GM12878 (cell line): ENCODE data around the gene OLA1. TPM values are rescaled to one million over a fixed set of nuclear protein-coding genes. Genes with fewer than 3 reads are reported as not detected.

ENCODE experiments used
- ATAC-seq: fragments of 200-7000 bp; cut with Tn5 transposase; 3 replicates; pipeline ENCODE4 v1.9.1; 2020; ENCODE audit warnings: mild to moderate bottlenecking, moderate library complexity
- BruUV-seq: library from RNA; stranded (reverse); fragments of 400-500 nt; replicated peaks from 2 replicates; lab custom pipeline; 2021; lab: Mats Ljungman, UMichigan
- CTCF ChIA-PET: fragments of 300-600 bp; sonication (Branson Sonifier 250); formaldehyde crosslinking; extraction: SDS; loops from one replicate; lab custom pipeline; 2021; ENCODE audit warnings: inconsistent platforms; lab: Yijun Ruan, JAX
- POLR2A ChIA-PET: fragments of 350-600 bp; formaldehyde crosslinking; extraction: SDS; loops from one replicate; lab custom pipeline; 2021; ENCODE audit warnings: inconsistent platforms; lab: Charles Lee
- RAD21 ChIA-PET: fragments of 300-600 bp; sonication (Branson Sonifier 250); formaldehyde crosslinking; loops from one replicate; lab custom pipeline; 2023; ENCODE audit warnings: antibody characterized with exemption; ENCODE audit not compliant: unreplicated experiment; lab: Charles Lee
- SMC1A ChIA-PET: fragments of 300-600 bp; sonication (Branson Sonifier 250); formaldehyde crosslinking; loops from one replicate; lab custom pipeline; 2023; ENCODE audit not compliant: unreplicated experiment, uncharacterized antibody; lab: Charles Lee
- DNase-seq: peaks from one replicate; pipeline ENCODE4 v3.0.0-alpha.2; 2011; ENCODE audit warnings: low read depth, low spot score
- FAIRE-seq: peaks from 3 replicates; lab custom pipeline; 2011; peaks lifted over from hg19 to GRCh38; lab: Jason Lieb, UNC
- H2AFZ ChIP-seq: 2 replicates; pipeline ENCODE4 v1.6.0; 2011; ENCODE audit warnings: low read depth, low read length, control low read depth; ENCODE audit not compliant: control insufficient read depth
- H3K27ac ChIP-seq: 2 replicates; pipeline ENCODE4 v1.5.1; 2011; ENCODE audit warnings: control low read depth; ENCODE audit not compliant: control insufficient read depth, insufficient read depth
- H3K27me3 ChIP-seq, 2 experiments: replicated peaks in 1 of 2; 2 replicates each; pipeline versions ENCODE4 v1.6.0 to v1.6.1; 2011; ENCODE audit warnings: low read length in 1 of 2; ENCODE audit not compliant: control insufficient read depth in 2 of 2, insufficient read depth in 2 of 2
- H3K36me3 ChIP-seq, 2 experiments: 2 replicates each; pipeline ENCODE4 v1.5.1; 2011; ENCODE audit warnings: low read length in 1 of 2; ENCODE audit not compliant: control insufficient read depth in 2 of 2, insufficient read depth in 2 of 2
- H3K4me1 ChIP-seq: 2 replicates; pipeline ENCODE4 v1.6.1; 2011; ENCODE audit warnings: mild to moderate bottlenecking, low read length, moderate library complexity, mixed read lengths; ENCODE audit not compliant: control insufficient read depth, insufficient read depth
- H3K4me2 ChIP-seq: 2 replicates; pipeline ENCODE4 v1.6.0; 2011; ENCODE audit warnings: control low read depth; ENCODE audit not compliant: control insufficient read depth, insufficient read depth
- H3K4me3 ChIP-seq: fragments of 200-600 bp; sonication (generic); 2 replicates; pipeline ENCODE4 v1.5.1; 2016
- H3K79me2 ChIP-seq: 2 replicates; pipeline ENCODE4 v1.6.0; 2011; ENCODE audit warnings: low read length; ENCODE audit not compliant: control insufficient read depth, insufficient read depth
- H3K9ac ChIP-seq: 2 replicates; pipeline ENCODE4 v1.8.0; 2011; ENCODE audit warnings: low read length, control low read depth, mixed read lengths; ENCODE audit not compliant: control insufficient read depth, insufficient read depth
- H3K9me3 ChIP-seq: replicated peaks from 3 replicates; pipeline ENCODE4 v1.5.1; 2011; ENCODE audit warnings: mild to moderate bottlenecking, low read length; ENCODE audit not compliant: control insufficient read depth, insufficient read depth
- H4K20me1 ChIP-seq: 2 replicates; pipeline ENCODE4 v1.6.0; 2011; ENCODE audit not compliant: control insufficient read depth, insufficient read depth
- BCL11A ChIP-seq: IDR thresholded peaks from 2 replicates; pipeline ENCODE4 v1.6.1; 2011; ENCODE audit warnings: low read depth, low read length
- MEF2A ChIP-seq: IDR thresholded peaks from 2 replicates; pipeline ENCODE4 v1.6.1; 2011; ENCODE audit warnings: low read depth, mild to moderate bottlenecking, low read length, moderate library complexity; ENCODE audit not compliant: insufficient read depth
- NR2C2 ChIP-seq: IDR thresholded peaks from 2 replicates; pipeline ENCODE4 v1.6.1; 2011; ENCODE audit warnings: borderline replicate concordance, low read depth; ENCODE audit not compliant: control insufficient read depth, insufficient read length
- RAD21 ChIP-seq: IDR thresholded peaks from 2 replicates; pipeline ENCODE4 v1.6.1; 2011; ENCODE audit warnings: mild to moderate bottlenecking, low read depth, low read length, moderate library complexity; ENCODE audit not compliant: insufficient read depth
- WGBS: methylation state at CpG from one replicate; pipeline ENCODE4 v1.1.6; 2016; ENCODE audit warnings: low lambda C conversion rate; ENCODE audit not compliant: insufficient replicate concordance, insufficient coverage; ENCODE audit errors: missing lambda C conversion rate; 5-methylcytosine and 5-hydroxymethylcytosine counted together
- in situ Hi-C: fragments of 300-500 bp; cut with MboI; formaldehyde crosslinking; loops from 9 replicates; pipeline ENCODE4 v1.14.3; 2018; ENCODE audit warnings: mixed read lengths
- intact Hi-C: fragments of 100-400 bp; cut with micrococcal nuclease; formaldehyde crosslinking; loops from one replicate; pipeline ENCODE4 v1.14.2; 2022; ENCODE audit not compliant: unreplicated experiment
- polyA plus RNA-seq, 11 experiments: library from polyadenylated mRNA; depleted of rRNA in 4 of 11; unstranded in 6 of 11; stranded (reverse) in 5 of 11; fragments of >200 nt; fragmentation: Nextera tagmentation in 4 of 11; fragmentation: Illumina TruSeq in 1 of 11; extraction: Ambion mirVana in 4 of 11; extraction: Trizol in 1 of 11; gene quantifications; 1 replicate in 1 of 11; 2 replicates in 10 of 11; pipeline versions ENCODE4 v1.2.1 to v1.2.3, GENCODE V29; 2011 to 2016; ENCODE audit warnings: inconsistent platforms in 2 of 11, missing spikeins in 2 of 11, low read depth in 1 of 11
- total RNA-seq, 4 experiments: library from RNA; depleted of rRNA in 3 of 4; stranded (reverse); fragments of >200 nt in 3 of 4; fragmentation: Illumina TruSeq in 1 of 4; extraction: Trizol in 1 of 4; gene quantifications; 2 replicates each; pipeline versions ENCODE4 v1.2.1 to v1.2.3, GENCODE V29; 2013 to 2021
- TF ChIP-seq, protein P1 (sequence below): IDR thresholded peaks from 2 replicates; pipeline ENCODE4 v1.6.1; 2011; ENCODE audit warnings: borderline replicate concordance, low read depth, mild to moderate bottlenecking, moderate library complexity, mixed read lengths, low read length; ENCODE audit not compliant: insufficient read depth; ENCODE audit errors: extremely low read length
- TF ChIP-seq, protein P2 (sequence below): fragments of 450-650 bp; IDR thresholded peaks from 2 replicates; pipeline ENCODE4 v1.6.1; 2016; ENCODE audit warnings: mild to moderate bottlenecking
- TF ChIP-seq, protein P3 (sequence below): fragments of 450-650 bp; IDR thresholded peaks from 2 replicates; pipeline ENCODE4 v1.6.1; 2018; ENCODE audit warnings: borderline replicate concordance, mild to moderate bottlenecking; ENCODE audit not compliant: partially characterized antibody

Gene OLA1
- total and polyA plus RNA-seq, 10 of the 15 experiments (the other 5 are each of a cell fraction or from before 2014, with no cell fraction given), result 107 to 238 (median 142) TPM

DNA sequence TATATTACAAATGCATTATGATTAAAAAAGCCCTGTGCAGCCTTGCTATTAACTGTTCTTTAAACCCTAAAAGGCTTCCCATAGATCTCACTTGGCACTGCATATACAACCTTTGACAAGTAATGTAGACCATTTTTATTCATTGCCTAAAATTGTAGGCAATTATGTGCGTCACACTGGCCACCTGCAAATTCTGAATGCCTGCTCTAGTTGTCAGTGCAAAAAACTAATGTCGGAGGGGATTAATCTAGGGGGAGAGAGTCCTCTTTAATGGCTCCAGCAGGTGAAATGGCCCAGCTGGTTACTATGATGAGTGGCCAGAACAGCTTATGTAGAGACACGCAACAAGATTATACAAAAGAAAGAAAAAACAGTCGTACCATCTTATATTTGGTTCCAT lies 123.2 kb downstream of the OLA1 start:
- intact Hi-C loops (no loop called here), in situ Hi-C loops (no loop called here)
- TF ChIP-seq, protein P1, sequence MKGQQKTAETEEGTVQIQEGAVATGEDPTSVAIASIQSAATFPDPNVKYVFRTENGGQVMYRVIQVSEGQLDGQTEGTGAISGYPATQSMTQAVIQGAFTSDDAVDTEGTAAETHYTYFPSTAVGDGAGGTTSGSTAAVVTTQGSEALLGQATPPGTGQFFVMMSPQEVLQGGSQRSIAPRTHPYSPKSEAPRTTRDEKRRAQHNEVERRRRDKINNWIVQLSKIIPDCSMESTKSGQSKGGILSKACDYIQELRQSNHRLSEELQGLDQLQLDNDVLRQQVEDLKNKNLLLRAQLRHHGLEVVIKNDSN, result no peak
- no peak for TF ChIP-seq RAD21
- TF ChIP-seq, protein P2, sequence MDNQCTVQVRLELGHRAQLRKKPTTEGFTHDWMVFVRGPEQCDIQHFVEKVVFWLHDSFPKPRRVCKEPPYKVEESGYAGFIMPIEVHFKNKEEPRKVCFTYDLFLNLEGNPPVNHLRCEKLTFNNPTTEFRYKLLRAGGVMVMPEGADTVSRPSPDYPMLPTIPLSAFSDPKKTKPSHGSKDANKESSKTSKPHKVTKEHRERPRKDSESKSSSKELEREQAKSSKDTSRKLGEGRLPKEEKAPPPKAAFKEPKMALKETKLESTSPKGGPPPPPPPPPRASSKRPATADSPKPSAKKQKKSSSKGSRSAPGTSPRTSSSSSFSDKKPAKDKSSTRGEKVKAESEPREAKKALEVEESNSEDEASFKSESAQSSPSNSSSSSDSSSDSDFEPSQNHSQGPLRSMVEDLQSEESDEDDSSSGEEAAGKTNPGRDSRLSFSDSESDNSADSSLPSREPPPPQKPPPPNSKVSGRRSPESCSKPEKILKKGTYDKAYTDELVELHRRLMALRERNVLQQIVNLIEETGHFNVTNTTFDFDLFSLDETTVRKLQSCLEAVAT, result no peak
- DNase-seq, result no peak
- ChIA-PET SMC1A (no interaction called here), RAD21 (no interaction called here), POLR2A (no interaction called here), CTCF (interaction anchor here (1.2 kb wide), 1 partner anchor 12 kb away, joined by 3 read pairs; no protein-coding TSS in a partner anchor)
- FAIRE-seq, result no peak
- Histone ChIP-seq H3K36me3 (peaks cover 0 to 3% of the 10 kb centered on the region in 2 experiments; a peak in 1 of 4 replicates), H3K27me3 (no peaks in the 10 kb centered on the region), H3K9me3 (no peaks in the 10 kb centered on the region), H2AFZ (no peak overlapping the region), H3K4me1 (no peaks in the 10 kb centered on the region), H3K9ac (no peak overlapping the region), H3K27ac (no peak overlapping the region), H3K79me2 (no peaks in the 10 kb centered on the region), H3K4me2 (no peak overlapping the region), H3K4me3 (no peak overlapping the region), H4K20me1 (no peaks in the 10 kb centered on the region)
- no peak for ATAC-seq
- no TSS peak for BruUV-seq
- 97% methylated on average over 4 of the region's 4 CpGs for WGBS

DNA sequence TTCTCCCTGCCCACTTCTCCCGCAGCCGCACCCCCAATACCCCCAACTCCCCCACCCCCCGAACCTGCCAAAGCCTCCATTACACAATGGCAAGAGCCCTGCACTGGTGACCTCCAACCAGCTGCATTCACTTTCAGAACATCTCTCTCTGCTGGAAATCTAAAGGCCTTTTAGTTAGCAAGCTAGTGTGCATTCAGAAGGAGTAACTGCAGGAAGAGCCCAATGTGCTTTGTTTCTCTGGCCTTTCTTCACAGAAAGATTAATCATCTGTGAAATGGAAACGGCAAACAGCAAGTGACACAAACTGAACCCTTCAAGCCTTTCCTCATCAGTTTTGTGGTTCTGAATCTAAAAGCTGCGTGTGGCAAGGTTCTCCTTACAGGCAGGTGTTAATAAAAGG lies 124.2 kb downstream of the OLA1 start:
- Histone ChIP-seq H3K9ac (no peak overlapping the region), H3K4me3 (no peak overlapping the region), H3K4me2 (no peak overlapping the region), H3K27me3 (no peaks in the 10 kb centered on the region), H2AFZ (no peak overlapping the region), H4K20me1 (no peaks in the 10 kb centered on the region), H3K4me1 (no peaks in the 10 kb centered on the region), H3K9me3 (no peaks in the 10 kb centered on the region), H3K79me2 (no peaks in the 10 kb centered on the region), H3K36me3 (peaks cover 0 to 3% of the 10 kb centered on the region in 2 experiments; a peak in 1 of 4 replicates), H3K27ac (no peak overlapping the region)
- ChIA-PET SMC1A (no interaction called here), POLR2A (interaction anchor here (0.6 kb wide), 1 partner anchor 152 kb away, joined by 3 read pairs; no protein-coding TSS in a partner anchor), RAD21 (no interaction called here), CTCF (interaction anchor here (0.6 to 1.2 kb wide), 3 partner anchors 13 to 1041 kb away, joined by 3 to 4 read pairs (median 3); no protein-coding TSS in a partner anchor)
- ATAC-seq, result no peak
- no TSS peak for BruUV-seq
- intact Hi-C loops, result no loop called here
- in situ Hi-C loops, result no loop called here
- DNase-seq, result no peak
- WGBS, result 81% methylated on average over 3 of the region's 5 CpGs
- FAIRE-seq, result no peak
- TF ChIP-seq, protein P3, sequence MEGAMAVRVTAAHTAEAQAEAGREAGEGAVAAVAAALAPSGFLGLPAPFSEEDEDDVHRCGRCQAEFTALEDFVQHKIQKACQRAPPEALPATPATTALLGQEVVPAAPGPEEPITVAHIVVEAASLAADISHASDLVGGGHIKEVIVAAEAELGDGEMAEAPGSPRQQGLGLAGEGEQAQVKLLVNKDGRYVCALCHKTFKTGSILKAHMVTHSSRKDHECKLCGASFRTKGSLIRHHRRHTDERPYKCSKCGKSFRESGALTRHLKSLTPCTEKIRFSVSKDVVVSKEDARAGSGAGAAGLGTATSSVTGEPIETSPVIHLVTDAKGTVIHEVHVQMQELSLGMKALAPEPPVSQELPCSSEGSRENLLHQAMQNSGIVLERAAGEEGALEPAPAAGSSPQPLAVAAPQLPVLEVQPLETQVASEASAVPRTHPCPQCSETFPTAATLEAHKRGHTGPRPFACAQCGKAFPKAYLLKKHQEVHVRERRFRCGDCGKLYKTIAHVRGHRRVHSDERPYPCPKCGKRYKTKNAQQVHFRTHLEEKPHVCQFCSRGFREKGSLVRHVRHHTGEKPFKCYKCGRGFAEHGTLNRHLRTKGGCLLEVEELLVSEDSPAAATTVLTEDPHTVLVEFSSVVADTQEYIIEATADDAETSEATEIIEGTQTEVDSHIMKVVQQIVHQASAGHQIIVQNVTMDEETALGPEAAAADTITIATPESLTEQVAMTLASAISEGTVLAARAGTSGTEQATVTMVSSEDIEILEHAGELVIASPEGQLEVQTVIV, result no peak
- TF ChIP-seq MEF2A, result no peak
- TF ChIP-seq BCL11A, result no peak
- TF ChIP-seq NR2C2, result no peak
